ENCODE measurements around the gene PLPPR3.

The PLPPR3 gene

DNA sequence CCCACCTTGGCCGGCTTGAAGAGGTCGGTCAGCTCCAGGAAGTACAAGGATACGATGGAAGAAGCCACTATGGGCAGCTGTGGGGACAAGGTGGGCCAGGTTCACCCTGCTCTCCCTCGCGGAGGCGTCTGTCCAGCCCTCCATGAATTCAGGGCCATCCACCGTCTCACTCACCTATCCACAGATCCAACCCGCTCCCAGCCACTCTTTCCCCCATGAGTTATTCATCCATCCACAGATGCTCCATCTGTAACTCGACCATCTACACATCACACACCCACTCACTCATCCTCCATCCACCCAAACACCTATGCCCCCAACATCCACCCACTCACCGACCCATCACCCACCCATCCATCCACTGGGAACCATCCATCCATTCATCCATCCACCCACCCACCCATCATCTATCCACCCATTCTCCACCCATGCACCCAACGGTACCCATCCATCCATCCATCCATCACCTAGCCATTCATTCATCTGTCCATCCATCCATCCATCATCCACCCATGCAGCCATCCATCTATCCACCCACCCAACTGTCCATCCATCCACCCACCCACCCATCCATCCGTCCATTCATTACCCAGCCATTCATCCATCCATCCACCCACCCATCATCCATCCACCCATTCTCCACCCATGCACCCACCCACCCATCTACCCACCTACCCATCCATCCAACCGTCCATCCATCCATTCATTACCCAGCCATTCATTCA is 5.8 kb downstream of the PLPPR3 start:
- TF ChIP-seq SIN3A (IDR thresholded peaks at IDR 0.05; ENCODE audit: borderline replicate concordance, insufficient read depth, low read length), result no peak
- no peak for TF ChIP-seq POLR2AphosphoS5 (IDR thresholded peaks at IDR 0.05; ENCODE audit: low read depth, low read length)
- no peak for TF ChIP-seq TAF1 (IDR thresholded peaks at IDR 0.05; ENCODE audit: borderline replicate concordance, insufficient read depth, low read length)
- no peak for TF ChIP-seq FOXP2 (optimal IDR thresholded peaks at IDR 0.05; ENCODE audit: borderline replicate concordance, extremely low read depth, extremely low read length, insufficient read depth)
- no peak for TF ChIP-seq REST (IDR thresholded peaks at IDR 0.05; ENCODE audit: insufficient read depth in 1 of 2, low read depth in 2 of 2, low read length in 2 of 2)

DNA sequence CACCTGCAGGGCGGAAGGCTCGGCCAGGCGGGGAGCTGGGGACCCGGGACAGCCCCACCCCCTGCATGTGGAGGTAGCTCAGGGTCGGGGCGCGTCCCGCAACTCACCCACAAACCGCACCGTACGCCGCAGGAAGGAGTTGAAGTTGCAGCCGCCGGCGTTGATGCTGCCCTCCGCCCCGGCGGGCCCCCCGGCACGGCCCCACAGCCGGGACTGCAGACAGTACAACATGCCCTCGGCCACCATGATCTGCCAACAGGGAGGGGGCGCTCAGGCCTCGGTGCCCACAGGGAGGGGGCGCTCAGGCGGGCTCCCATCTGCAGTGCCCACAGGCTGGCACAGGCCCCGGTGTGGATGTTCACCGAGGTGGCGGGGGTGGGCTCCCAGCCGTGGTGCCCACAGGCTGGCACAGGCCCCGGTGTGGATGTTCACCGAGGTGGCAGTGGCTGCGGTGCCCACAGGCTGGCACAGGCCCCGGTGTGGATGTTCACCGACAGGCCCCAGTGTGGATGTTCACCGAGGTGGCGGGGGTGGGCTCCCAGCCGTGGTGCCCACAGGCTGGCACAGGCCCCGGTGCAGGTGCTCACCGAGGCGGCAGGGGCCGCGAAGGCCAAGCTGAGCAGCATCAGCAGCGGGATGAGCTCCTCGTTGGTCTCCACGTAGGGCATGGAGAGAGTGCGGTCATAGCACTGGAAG is 6.5 kb downstream of the PLPPR3 start:
- TF ChIP-seq POLR2AphosphoS5 (IDR thresholded peaks at IDR 0.05; ENCODE audit: low read depth, low read length) (no peak), SIN3A (IDR thresholded peaks at IDR 0.05; ENCODE audit: borderline replicate concordance, insufficient read depth, low read length) (no peak), FOXP2 (optimal IDR thresholded peaks at IDR 0.05; ENCODE audit: borderline replicate concordance, extremely low read depth, extremely low read length, insufficient read depth) (no peak), REST (IDR thresholded peaks at IDR 0.05; ENCODE audit: insufficient read depth in 1 of 2, low read depth in 2 of 2, low read length in 2 of 2) (no peak), TAF1 (IDR thresholded peaks at IDR 0.05; ENCODE audit: borderline replicate concordance, insufficient read depth, low read length) (no peak)

- TF ChIP-seq TAF1 (IDR thresholded peaks at IDR 0.05; ENCODE audit: borderline replicate concordance, insufficient read depth, low read length) (no peak), SIN3A (IDR thresholded peaks at IDR 0.05; ENCODE audit: borderline replicate concordance, insufficient read depth, low read length) (no peak), REST (IDR thresholded peaks at IDR 0.05; ENCODE audit: insufficient read depth in 1 of 2, low read depth in 2 of 2, low read length in 2 of 2) (no peak), POLR2AphosphoS5 (IDR thresholded peaks at IDR 0.05; ENCODE audit: low read depth, low read length) (no peak; the same call in none of the 2 replicates), FOXP2 (optimal IDR thresholded peaks at IDR 0.05; ENCODE audit: borderline replicate concordance, extremely low read depth, extremely low read length, insufficient read depth) (no peak)
These were observed 7.3 kb downstream of the PLPPR3 start for GRCh38 chr19:814152-815078.

GRCh38 chr19:813219-814151 is 8.3 kb downstream of the PLPPR3 start:
- TF ChIP-seq REST (IDR thresholded peaks at IDR 0.05; ENCODE audit: insufficient read depth in 1 of 2, low read depth in 2 of 2, low read length in 2 of 2) (no peak), FOXP2 (optimal IDR thresholded peaks at IDR 0.05; ENCODE audit: borderline replicate concordance, extremely low read depth, extremely low read length, insufficient read depth) (no peak), SIN3A (IDR thresholded peaks at IDR 0.05; ENCODE audit: borderline replicate concordance, insufficient read depth, low read length) (no peak; the same call in 1 of the 2 replicates), POLR2AphosphoS5 (IDR thresholded peaks at IDR 0.05; ENCODE audit: low read depth, low read length) (no peak; the same call in none of the 2 replicates), TAF1 (IDR thresholded peaks at IDR 0.05; ENCODE audit: borderline replicate concordance, insufficient read depth, low read length) (no peak)

Data from PFSK-1 (cell line).